Activated CD8-positive, alpha-beta memory T cell treated with anti-CD3 and anti-CD28 coated beads, Interleukin-2, amount 50 U/mL, for 24 hours (primary cell): ENCODE results near the gene AOAH.

Experiments
- DNase-seq: peaks from one replicate; pipeline ENCODE4 v3.0.0-alpha.2; 2020; ENCODE audit errors: extremely low read depth

AOAH gene

GRCh38 chr7:36546331-36546730 is 178.0 kb downstream of the AOAH start:
- no peak for DNase-seq

- no peak for DNase-seq
Measured at GRCh38 chr7:36545291-36545690, 179.0 kb downstream of the AOAH start.

GRCh38 chr7:36538126-36538525 is 186.2 kb downstream of the AOAH start:
- no peak for DNase-seq

- DNase-seq = no peak
Measured at GRCh38 chr7:36535866-36536664, 188.2 kb downstream of the AOAH start.

GRCh38 chr7:36533717-36534116 is 190.6 kb downstream of the AOAH start:
- no peak for DNase-seq

GRCh38 chr7:36532981-36533499 is 191.3 kb downstream of the AOAH start:
- DNase-seq = no peak

- no peak for DNase-seq
Measured at GRCh38 chr7:36531951-36532350, 192.3 kb downstream of the AOAH start.

- no peak for DNase-seq
Measured at GRCh38 chr7:36530456-36530855, 193.8 kb downstream of the AOAH start.

GRCh38 chr7:36527549-36527913 is 196.8 kb downstream of the AOAH start:
- no peak for DNase-seq

- DNase-seq = no peak
Measured at GRCh38 chr7:36526863-36527548, 197.3 kb downstream of the AOAH start.

GRCh38 chr7:36523371-36524101 is 200.8 kb downstream of the AOAH start:
- DNase-seq = no peak

- no peak for DNase-seq
Measured at GRCh38 chr7:36522453-36523007, 201.8 kb downstream of the AOAH start.

GRCh38 chr7:36521911-36522310 is 202.4 kb downstream of the AOAH start:
- no peak for DNase-seq

- DNase-seq = no peak
Measured at GRCh38 chr7:36521133-36521532, 203.2 kb downstream of the AOAH start.

- no peak for DNase-seq
Measured at GRCh38 chr7:36515847-36516246, 208.4 kb downstream of the AOAH start.

- DNase-seq = no peak
Measured at GRCh38 chr7:36514289-36515243, 209.7 kb downstream of the AOAH start.

GRCh38 chr7:36513393-36513792 is 210.9 kb downstream of the AOAH start:
- DNase-seq = no peak

- DNase-seq = no peak
Measured at GRCh38 chr7:36512616-36513015, 211.7 kb downstream of the AOAH start.

- DNase-seq = no peak
Measured at GRCh38 chr7:36509962-36510361, 214.3 kb downstream of the AOAH start.

- no peak for DNase-seq
Measured at GRCh38 chr7:36507475-36508440, 216.5 kb downstream of the AOAH start.
